ENCODE data around the gene IRF4.

Gene IRF4

GRCh38 chr6:390914-391558 lies 516 bp upstream of the IRF4 start:
- no peak overlapping the region for H3K4me3 ChIP-seq (ENCODE audit: low read length)
- TF ChIP-seq CTCF (conservative IDR thresholded peaks at IDR 0.05; ENCODE audit: low read depth, low read length): no peak
- no peak for DNase-seq (ENCODE audit: low read depth)

- no peak for DNase-seq (ENCODE audit: low read depth)
- no peak overlapping the region for H3K4me3 ChIP-seq (ENCODE audit: low read length)
- no peak for TF ChIP-seq CTCF (conservative IDR thresholded peaks at IDR 0.05; ENCODE audit: low read depth, low read length)
These were observed 1.2 kb downstream of the IRF4 start for GRCh38 chr6:392441-393390.

GRCh38 chr6:393391-394221 lies 2.1 kb downstream of the IRF4 start:
- no peak overlapping the region for H3K4me3 ChIP-seq (ENCODE audit: low read length)
- TF ChIP-seq CTCF (conservative IDR thresholded peaks at IDR 0.05; ENCODE audit: low read depth, low read length): no peak
- DNase-seq (ENCODE audit: low read depth): no peak

- DNase-seq (ENCODE audit: low read depth): no peak
- no peak for TF ChIP-seq CTCF (conservative IDR thresholded peaks at IDR 0.05; ENCODE audit: low read depth, low read length)
- H3K4me3 ChIP-seq (ENCODE audit: low read length): no peak overlapping the region
These were observed 3.2 kb downstream of the IRF4 start for GRCh38 chr6:394641-395289.

- DNase-seq (ENCODE audit: low read depth): no peak
- no peak for TF ChIP-seq CTCF (conservative IDR thresholded peaks at IDR 0.05; ENCODE audit: low read depth, low read length)
- H3K4me3 ChIP-seq (ENCODE audit: low read length): no peak overlapping the region
These were observed 4.0 kb downstream of the IRF4 start for GRCh38 chr6:395432-396125.

GRCh38 chr6:396126-396520 lies 4.6 kb downstream of the IRF4 start:
- TF ChIP-seq CTCF (conservative IDR thresholded peaks at IDR 0.05; ENCODE audit: low read depth, low read length): no peak
- no peak overlapping the region for H3K4me3 ChIP-seq (ENCODE audit: low read length)
- no peak for DNase-seq (ENCODE audit: low read depth)

All from retinal pigment epithelial cell (primary cell).